BE2C (cell line): ENCODE measurements around the gene PKMYT1.

Experiments used
- DNase-seq: peaks from one replicate; pipeline ENCODE4 v3.0.0-alpha.2; 2020
- H3K27me3 ChIP-seq: fragments of 250-450 bp; sonication (Bioruptor Pico); 2 replicates; pipeline ENCODE4 v1.5.1; 2020; ENCODE audit warnings: mild to moderate bottlenecking
- H3K36me3 ChIP-seq: fragments of 250-450 bp; sonication (Bioruptor Pico); 2 replicates; pipeline ENCODE4 v1.5.1; 2020; ENCODE audit warnings: mild to moderate bottlenecking
- H3K4me1 ChIP-seq: fragments of 250-450 bp; sonication (Bioruptor Pico); 2 replicates; pipeline ENCODE4 v1.5.1; 2020
- H3K4me3 ChIP-seq: 2 replicates; pipeline ENCODE4 v1.5.1; 2011; ENCODE audit warnings: low read depth, low read length
- H3K9me3 ChIP-seq: fragments of 250-450 bp; sonication (Bioruptor Pico); 2 replicates; pipeline ENCODE4 v1.5.1; 2020
- CTCF ChIP-seq: IDR thresholded peaks from 2 replicates; pipeline ENCODE4 v1.5.1; 2012; ENCODE audit warnings: mild to moderate bottlenecking, low read depth, low read length

PKMYT1 gene

GRCh38 chr16:2963074-2963722 lies 17.0 kb downstream of the PKMYT1 start:
- H3K27me3 ChIP-seq: no peaks in the 10 kb centered on the region; the same call in 1 of the 2 replicates
- no peaks in the 10 kb centered on the region for H3K4me1 ChIP-seq
- H3K4me3 ChIP-seq: peak overlapping the region; percentile 81
- no peaks in the 10 kb centered on the region for H3K36me3 ChIP-seq
- DNase-seq: no peak
- H3K9me3 ChIP-seq: no peaks in the 10 kb centered on the region
- TF ChIP-seq CTCF: no peak

DNA sequence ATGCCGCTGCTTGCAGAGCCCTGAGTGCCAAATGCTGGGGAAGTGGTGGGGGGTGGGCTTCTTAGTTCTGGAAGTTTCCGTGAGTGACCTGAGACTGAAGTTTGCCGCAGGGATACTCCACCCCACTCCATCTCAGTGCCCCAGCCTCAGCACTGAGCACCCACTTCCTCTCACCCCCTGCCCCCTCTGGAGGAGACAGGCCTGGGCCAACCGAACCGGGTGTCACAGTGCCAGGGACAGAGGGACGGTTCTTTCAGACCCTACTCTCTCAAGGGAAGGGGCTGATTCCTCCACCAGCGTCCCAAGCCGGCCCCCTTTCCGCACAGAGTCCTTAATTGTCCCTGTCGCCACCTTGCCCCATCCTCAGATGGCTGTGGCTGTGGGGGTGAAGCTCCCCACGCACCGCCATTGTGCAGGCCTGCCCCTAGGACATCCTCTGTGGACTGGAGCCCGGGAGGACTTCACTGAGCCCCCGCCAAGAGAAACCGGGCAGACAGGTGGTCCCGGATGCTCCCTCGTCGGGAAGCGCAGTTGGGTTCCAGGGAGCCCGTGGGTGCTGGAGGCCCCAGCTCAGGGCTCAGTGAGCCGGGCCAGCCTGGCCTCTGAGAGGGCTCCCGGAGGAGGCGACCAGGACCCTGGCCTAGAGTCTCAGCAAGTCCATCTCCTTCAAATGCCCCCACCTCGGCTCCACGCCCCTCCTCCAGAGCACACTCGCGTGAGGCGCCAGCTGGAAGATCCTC lies 17.7 kb downstream of the PKMYT1 start:
- H3K36me3 ChIP-seq: no peaks in the 10 kb centered on the region
- no peaks in the 10 kb centered on the region for H3K9me3 ChIP-seq
- H3K27me3 ChIP-seq: no peaks in the 10 kb centered on the region; the same call in 1 of the 2 replicates
- TF ChIP-seq CTCF: no peak
- no peaks in the 10 kb centered on the region for H3K4me1 ChIP-seq
- no peak for DNase-seq
- no peak overlapping the region; the same call in 1 of the 2 replicates for H3K4me3 ChIP-seq

- no peak for TF ChIP-seq CTCF
- no peak for DNase-seq
Measured at GRCh38 chr16:2960183-2961010, 19.8 kb downstream of the PKMYT1 start.

GRCh38 chr16:2959206-2959605 lies 21.0 kb downstream of the PKMYT1 start:
- no peaks in the 10 kb centered on the region; the same call in 1 of the 2 replicates for H3K27me3 ChIP-seq
- no peak for TF ChIP-seq CTCF

More at GRCh38 chr16:2960183-2961010, 19.8 kb downstream of the PKMYT1 start:
- no peaks in the 10 kb centered on the region; the same call in 1 of the 2 replicates for H3K27me3 ChIP-seq
- H3K4me3 ChIP-seq: no peak overlapping the region
- H3K36me3 ChIP-seq: no peaks in the 10 kb centered on the region
- no peaks in the 10 kb centered on the region for H3K9me3 ChIP-seq
- H3K4me1 ChIP-seq: no peaks in the 10 kb centered on the region

GRCh38 chr16:2956579-2956956 lies 23.7 kb downstream of the PKMYT1 start:
- no peak for TF ChIP-seq CTCF
- Histone ChIP-seq H3K4me1 (no peaks in the 10 kb centered on the region), H3K4me3 (no peak overlapping the region), H3K9me3 (no peaks in the 10 kb centered on the region), H3K27me3 (no peaks in the 10 kb centered on the region; the same call in 1 of the 2 replicates), H3K36me3 (no peaks in the 10 kb centered on the region)
- no peak for DNase-seq

More at GRCh38 chr16:2959206-2959605, 21.0 kb downstream of the PKMYT1 start:
- Histone ChIP-seq H3K36me3 (no peaks in the 10 kb centered on the region), H3K4me1 (no peaks in the 10 kb centered on the region), H3K4me3 (no peak overlapping the region), H3K9me3 (no peaks in the 10 kb centered on the region)
- no peak for DNase-seq
